ENCODE results near the gene CD58. TPM values are rescaled to one million over a fixed set of nuclear protein-coding genes. Genes with fewer than 3 reads are reported as not detected.

The CD58 gene
- total RNA-seq, 1 donor from 2014 or later = 11.0 TPM

- H3K36me3 Mint-ChIP-seq (ENCODE audit: unreplicated experiment) = no peaks in the 10 kb centered on the region
- TF ChIP-seq CTCF (IDR thresholded peaks at IDR 0.05) = no peak
- H3K9me3 Mint-ChIP-seq (ENCODE audit: unreplicated experiment) = no peaks in the 10 kb centered on the region
- H3K4me3 Mint-ChIP-seq (ENCODE audit: unreplicated experiment) = no peak overlapping the region
- no peak for DNase-seq (ENCODE audit: extremely low spot score, unreplicated experiment)
- H3K4me1 Mint-ChIP-seq (ENCODE audit: unreplicated experiment) = peaks cover 29% of the 10 kb centered on the region
- H3K27ac Mint-ChIP-seq (ENCODE audit: unreplicated experiment) = no peak overlapping the region
- no peaks in the 10 kb centered on the region for H3K27me3 Mint-ChIP-seq (ENCODE audit: unreplicated experiment)
Observed at GRCh38 chr1:116511459-116512019, 59.3 kb downstream of the CD58 start.

- TF ChIP-seq CTCF (IDR thresholded peaks at IDR 0.05) = no peak
- Mint-ChIP-seq H3K36me3 (ENCODE audit: unreplicated experiment) (no peaks in the 10 kb centered on the region), H3K27me3 (ENCODE audit: unreplicated experiment) (no peaks in the 10 kb centered on the region), H3K4me1 (ENCODE audit: unreplicated experiment) (peaks cover 29% of the 10 kb centered on the region), H3K9me3 (ENCODE audit: unreplicated experiment) (no peaks in the 10 kb centered on the region), H3K4me3 (ENCODE audit: unreplicated experiment) (no peak overlapping the region), H3K27ac (ENCODE audit: unreplicated experiment) (no peak overlapping the region)
- no peak for DNase-seq (ENCODE audit: extremely low spot score, unreplicated experiment)
Observed at GRCh38 chr1:116510361-116510760, 60.5 kb downstream of the CD58 start.

- TF ChIP-seq CTCF (IDR thresholded peaks at IDR 0.05) = no peak
- peaks cover 33% of the 10 kb centered on the region for H3K4me1 Mint-ChIP-seq (ENCODE audit: unreplicated experiment)
- H3K9me3 Mint-ChIP-seq (ENCODE audit: unreplicated experiment) = no peaks in the 10 kb centered on the region
- H3K4me3 Mint-ChIP-seq (ENCODE audit: unreplicated experiment) = no peak overlapping the region
- no peaks in the 10 kb centered on the region for H3K27me3 Mint-ChIP-seq (ENCODE audit: unreplicated experiment)
- H3K27ac Mint-ChIP-seq (ENCODE audit: unreplicated experiment) = peak overlapping the region; percentile 87
- DNase-seq (ENCODE audit: extremely low spot score, unreplicated experiment) = no peak
- H3K36me3 Mint-ChIP-seq (ENCODE audit: unreplicated experiment) = no peaks in the 10 kb centered on the region
Observed at GRCh38 chr1:116508984-116509980, 61.5 kb downstream of the CD58 start.

- no peaks in the 10 kb centered on the region for H3K9me3 Mint-ChIP-seq (ENCODE audit: unreplicated experiment)
- H3K27me3 Mint-ChIP-seq (ENCODE audit: unreplicated experiment) = no peaks in the 10 kb centered on the region
- H3K4me1 Mint-ChIP-seq (ENCODE audit: unreplicated experiment) = peaks cover 33% of the 10 kb centered on the region
- H3K4me3 Mint-ChIP-seq (ENCODE audit: unreplicated experiment) = no peak overlapping the region
- DNase-seq (ENCODE audit: extremely low spot score, unreplicated experiment) = no peak
- TF ChIP-seq CTCF (IDR thresholded peaks at IDR 0.05) = no peak
- H3K36me3 Mint-ChIP-seq (ENCODE audit: unreplicated experiment) = no peaks in the 10 kb centered on the region
- H3K27ac Mint-ChIP-seq (ENCODE audit: unreplicated experiment) = peak overlapping the region; percentile 87
Observed at GRCh38 chr1:116508085-116508983, 62.5 kb downstream of the CD58 start.
